ENCODE data around the gene NTRK1.

DNA sequence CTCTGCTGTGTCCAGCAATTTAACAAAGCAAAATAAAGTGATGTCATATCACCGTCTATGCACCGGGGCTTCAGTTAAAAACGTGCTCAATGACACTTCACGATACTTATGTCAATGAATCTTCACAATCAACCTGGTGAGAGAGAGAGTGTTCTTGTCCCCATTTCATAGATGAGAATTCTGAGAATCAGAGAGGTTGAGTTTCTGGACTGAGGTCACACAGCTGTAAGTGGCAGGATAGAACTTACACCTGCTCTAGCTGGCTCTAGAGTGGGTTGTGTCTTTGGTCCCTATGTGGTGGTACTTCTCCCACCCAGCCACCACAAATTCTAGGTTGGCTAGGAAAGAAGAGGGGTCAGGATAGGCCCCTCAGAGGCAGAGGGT lies 5.2 kb downstream of the NTRK1 start:
- TF ChIP-seq POLR2A (IDR thresholded peaks at IDR 0.05), result no peak
- TF ChIP-seq, protein P1, sequence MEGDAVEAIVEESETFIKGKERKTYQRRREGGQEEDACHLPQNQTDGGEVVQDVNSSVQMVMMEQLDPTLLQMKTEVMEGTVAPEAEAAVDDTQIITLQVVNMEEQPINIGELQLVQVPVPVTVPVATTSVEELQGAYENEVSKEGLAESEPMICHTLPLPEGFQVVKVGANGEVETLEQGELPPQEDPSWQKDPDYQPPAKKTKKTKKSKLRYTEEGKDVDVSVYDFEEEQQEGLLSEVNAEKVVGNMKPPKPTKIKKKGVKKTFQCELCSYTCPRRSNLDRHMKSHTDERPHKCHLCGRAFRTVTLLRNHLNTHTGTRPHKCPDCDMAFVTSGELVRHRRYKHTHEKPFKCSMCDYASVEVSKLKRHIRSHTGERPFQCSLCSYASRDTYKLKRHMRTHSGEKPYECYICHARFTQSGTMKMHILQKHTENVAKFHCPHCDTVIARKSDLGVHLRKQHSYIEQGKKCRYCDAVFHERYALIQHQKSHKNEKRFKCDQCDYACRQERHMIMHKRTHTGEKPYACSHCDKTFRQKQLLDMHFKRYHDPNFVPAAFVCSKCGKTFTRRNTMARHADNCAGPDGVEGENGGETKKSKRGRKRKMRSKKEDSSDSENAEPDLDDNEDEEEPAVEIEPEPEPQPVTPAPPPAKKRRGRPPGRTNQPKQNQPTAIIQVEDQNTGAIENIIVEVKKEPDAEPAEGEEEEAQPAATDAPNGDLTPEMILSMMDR (IDR thresholded peaks at IDR 0.05), result no peak

All from thyroid gland (tissue), 4 donors.